OCI-LY3 (cell line): ENCODE results near the gene HYAL3.

Source experiments
- CTCF ChIP-seq: fragments of 200-600, 300-600 bp; sonication (generic); IDR thresholded peaks from 2 replicates; pipeline ENCODE4 v1.5.1; 2014; ENCODE audit warnings: antibody characterized with exemption, low read length, low read depth
- EZH2phosphoT487 ChIP-seq: fragments of 200-600 bp; shearing (Covaris generic); IDR thresholded peaks from 2 replicates; pipeline ENCODE4 v1.6.1; 2018; ENCODE audit warnings: antibody characterized with exemption, mixed run types, low read depth

- TF ChIP-seq CTCF, result no peak
- no peak for TF ChIP-seq EZH2phosphoT487
These were observed 18.1 kb upstream of the HYAL3 start for GRCh38 chr3:50317300-50317699.
